NCI-H1930 (cell line): ENCODE data around the gene BTBD8.

Experiments used
- DNase-seq, 2 experiments: peaks; one replicate each; lab custom pipeline; 2025; lab: John Stamatoyannopoulos, UW

The BTBD8 gene

DNA sequence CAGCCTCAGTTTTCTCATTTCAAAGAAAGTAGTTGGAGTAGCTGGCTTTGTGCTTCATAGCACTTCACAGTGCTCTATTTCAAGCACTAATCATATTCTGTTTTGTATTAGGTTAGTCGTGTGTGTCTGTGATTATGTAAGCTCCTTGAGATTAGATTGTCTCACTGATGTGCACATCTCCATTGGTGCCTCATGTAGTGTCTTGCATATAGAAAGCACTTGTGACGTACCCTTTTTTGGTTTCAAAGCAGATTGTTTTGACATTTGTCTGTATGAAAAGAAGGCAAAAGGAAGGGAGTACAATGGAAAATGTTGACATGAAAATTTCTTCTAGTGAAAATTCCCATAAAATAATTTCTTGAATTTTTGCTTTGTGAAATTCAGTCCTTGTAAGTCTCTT is 13.9 kb downstream of the BTBD8 start:
- DNase-seq: no peak

DNA sequence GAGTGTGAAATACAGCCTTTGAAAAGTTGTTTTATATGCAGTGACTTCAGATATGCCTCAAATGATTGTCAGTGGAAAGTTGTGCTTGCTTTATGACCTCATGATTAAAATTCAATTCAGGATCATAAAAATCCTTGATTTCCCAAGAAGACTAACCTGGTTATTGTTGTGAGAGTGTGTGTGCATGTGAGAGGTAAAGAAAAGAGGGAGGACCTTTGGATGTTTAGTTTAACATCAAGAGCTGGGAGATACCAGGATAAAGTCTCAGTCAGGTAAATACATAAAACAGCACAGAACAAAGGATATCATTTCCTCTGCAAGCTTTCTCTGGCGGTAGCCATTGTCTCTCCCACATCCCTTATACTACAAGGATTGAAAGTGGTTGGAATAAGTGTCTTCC is 14.4 kb downstream of the BTBD8 start:
- DNase-seq: no peak

DNA sequence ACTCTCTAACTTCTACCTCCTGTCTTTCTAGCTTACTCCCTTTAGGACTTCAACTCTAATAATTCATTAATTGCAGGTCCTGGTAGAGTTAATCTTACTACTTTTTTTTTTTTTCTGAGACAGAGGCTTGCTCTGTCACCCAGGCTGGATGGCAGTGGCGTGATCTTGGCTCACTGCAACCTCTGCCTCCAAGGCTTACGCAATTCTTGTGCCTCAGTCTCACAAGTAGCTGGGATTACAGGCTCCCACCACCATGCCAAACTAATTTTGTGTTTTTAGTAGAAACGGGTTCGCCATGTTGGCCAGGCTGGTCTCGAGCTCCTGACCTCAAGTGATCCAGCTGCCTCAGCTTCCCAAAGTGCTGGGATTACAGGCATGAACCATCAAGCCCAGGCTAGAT is 15.7 kb downstream of the BTBD8 start:
- no peak for DNase-seq

DNA sequence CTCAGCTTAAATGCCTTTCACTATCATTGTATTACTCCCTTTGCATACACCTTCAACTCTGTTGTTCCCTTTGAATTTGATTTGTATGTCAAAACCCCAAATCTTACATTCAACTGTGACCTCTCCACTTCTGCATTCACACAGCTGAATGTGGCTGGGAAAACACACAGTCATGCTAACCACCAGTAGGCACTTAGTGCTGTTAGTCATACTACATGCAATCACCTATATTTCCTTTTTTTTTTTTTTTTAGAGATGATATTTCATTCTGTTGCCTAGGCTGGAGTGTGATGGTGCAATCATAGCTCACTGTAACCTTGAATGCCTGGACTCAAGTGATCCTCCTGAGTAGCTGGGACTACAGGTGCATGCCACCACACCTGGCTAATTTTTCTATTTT is 16.2 kb downstream of the BTBD8 start:
- no peak for DNase-seq

DNA sequence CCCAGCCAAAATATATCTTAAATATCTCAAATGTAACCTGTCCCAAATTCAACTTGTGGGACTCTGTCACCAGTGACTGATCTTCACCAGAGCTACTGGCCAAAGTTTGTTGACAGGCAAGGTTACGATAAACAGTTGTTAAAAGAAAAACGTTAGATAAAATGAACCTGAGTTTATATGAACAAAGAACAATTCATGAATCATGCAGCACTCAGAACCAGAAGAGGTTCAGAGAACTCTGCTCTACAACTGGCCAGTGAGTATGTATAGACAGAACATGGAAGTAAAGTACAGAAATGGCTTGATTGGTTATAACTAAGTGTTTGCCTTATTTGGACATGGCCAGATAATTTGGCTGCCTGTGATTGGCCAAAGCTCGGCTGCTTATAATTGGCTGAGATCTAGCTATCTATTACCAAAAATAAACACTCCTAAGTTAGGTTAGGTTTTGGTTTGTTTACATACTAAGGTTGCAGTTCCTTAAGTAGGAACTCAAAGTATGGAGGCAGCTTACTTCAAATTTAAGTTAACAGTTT is 25.5 kb downstream of the BTBD8 start:
- no peak for DNase-seq

DNA sequence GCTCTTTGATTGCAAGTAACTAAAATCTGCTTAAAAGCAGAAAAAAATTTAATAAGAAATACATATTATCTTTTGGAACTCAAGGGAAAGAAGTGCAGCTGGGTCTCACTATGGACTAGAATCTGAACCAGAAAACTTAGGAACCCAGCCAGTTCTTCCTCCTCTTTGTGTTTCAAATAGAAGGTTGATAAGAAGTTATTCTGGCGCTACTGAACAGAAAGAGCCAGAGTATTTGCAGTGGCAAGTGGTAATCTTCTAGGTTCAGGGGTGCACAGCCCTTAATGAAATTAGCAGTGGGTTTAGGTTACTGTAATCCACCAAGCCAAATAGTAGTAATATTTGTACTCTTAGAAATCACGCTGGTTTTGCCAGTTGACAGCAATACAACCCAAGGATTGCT is 28.5 kb downstream of the BTBD8 start:
- no peak for DNase-seq

DNA sequence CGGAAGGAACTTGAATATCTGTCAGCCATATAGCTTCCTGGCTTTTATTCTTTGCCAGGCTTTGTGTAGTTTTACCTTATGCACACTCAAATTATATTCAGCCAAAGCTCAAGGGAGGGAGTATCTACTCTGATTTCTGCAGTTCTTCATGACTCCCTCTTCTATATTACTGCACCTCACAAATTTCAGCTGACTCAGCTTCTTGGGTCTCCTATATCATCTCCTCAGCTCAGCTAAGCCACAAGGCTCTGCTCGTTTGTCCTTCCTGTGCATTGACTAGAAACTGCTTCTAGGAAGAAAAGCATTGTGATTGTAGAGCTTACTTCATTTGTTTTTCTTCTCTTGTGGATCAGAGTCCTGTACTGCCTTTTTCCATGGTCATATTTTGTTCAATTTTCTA is 37.4 kb downstream of the BTBD8 start:
- DNase-seq: no peak

DNA sequence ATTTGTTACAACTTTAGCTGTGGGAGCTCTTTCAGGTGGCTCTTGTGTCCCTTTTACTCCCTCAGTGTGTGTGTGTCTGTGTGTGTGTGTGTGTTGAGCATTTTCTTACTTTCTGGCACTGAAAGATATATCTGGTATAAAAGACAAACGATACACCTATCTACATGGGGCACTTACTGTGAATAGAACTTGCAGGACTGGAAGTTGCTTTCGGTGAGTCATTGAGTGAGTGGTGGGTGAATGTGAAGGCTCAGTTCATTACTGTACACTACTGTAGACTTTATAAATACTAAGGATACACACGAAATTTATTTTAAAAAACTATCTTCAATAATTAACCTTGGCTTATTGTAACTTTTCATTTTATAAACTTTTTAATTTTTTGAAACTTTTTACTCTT is 38.7 kb downstream of the BTBD8 start:
- DNase-seq: no peak

DNA sequence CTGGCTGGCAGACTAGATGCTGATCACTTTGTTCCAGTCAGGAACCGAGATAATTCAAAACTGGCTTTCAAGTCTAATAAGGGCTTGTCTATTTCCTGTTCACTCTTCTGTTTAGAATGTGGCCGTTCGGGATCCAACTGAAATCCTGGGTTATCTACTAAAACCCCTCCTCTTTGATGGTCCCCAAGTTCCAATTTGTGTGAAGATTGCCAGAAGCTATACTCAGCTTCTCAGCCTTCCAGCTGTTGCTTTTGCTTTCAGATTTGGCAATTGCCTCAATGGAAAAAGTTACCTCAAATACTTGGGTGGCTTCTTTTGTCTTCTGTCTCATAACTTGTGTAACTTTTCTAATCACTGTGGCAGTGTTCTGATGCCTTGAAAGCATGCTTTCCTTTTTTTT is 43.7 kb downstream of the BTBD8 start:
- no peak for DNase-seq

DNA sequence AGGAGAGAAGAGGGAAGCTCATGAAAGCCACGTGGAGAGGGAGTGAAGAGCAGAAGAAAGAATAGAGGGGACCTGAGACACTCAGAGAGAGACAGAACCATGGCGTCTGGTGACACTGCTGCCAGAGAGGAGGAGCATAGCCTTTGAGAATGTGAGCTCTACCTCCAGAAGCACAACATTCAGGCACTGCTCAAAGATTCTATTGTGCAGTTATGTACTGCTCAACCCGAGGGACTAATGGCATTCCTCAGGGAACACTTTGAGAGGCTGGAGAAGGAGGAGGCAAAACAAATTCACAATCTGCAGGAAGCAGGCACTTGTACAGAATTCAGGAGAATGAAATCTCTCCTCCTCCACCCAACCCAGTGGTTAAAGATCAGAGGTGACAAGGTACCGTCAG is 45.1 kb downstream of the BTBD8 start:
- DNase-seq: no peak

DNA sequence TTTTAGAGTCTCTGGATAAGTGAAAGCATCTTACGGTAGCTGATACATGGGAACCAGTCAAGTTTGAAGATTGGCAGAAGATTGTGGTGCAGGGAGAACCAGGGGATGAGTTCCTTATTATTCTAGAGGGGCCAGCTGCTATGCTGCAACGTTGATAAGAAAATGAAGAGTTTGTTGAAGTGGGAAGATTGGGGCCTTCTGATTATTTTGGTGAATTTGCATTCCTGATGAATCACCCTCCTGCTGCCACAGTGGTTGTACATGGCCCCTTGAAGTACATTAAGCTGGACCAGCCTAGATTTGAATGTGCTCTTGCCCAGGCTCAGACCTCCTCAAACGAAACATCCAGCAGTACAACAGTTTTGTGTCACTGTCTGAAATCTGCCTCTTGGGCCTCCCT is 45.9 kb downstream of the BTBD8 start:
- DNase-seq: no peak

DNA sequence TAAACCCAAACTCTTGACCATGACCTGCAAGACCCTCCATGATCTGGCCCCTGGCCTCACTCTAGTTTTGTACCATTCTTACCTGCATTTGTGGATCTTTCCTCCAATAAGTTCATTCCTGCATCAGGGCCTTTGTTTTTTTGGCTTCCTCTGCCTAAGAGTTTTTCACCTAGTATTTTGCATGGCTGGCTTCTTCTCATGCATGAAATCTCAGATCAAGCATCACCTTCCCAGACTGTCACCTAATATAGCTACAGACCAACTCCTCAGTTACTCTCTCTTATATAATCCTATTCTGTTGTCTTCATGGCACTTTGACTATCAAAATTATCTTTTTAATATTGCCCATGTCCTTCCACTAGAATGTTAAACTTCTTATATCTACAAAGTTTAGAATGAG is 54.2 kb downstream of the BTBD8 start:
- DNase-seq: no peak

DNA sequence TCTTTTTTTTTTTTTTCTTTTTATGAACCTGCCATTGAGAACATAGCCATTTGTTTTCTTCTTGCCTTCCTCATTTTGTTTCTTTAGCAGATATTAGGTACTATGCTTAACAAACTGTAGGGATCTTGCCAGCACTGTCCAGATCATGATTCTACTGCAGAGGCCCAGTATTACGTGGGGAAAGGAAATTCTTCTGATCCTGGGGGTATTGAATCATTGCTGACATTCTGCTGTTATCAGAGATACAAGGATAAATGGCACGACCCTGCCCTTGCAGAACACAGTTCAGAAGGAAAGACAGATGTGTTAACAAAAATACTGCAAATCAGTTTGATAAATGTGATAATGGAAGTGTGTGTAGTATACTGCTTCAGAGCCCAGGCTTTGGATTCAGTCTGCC is 56.2 kb downstream of the BTBD8 start:
- DNase-seq: no peak

DNA sequence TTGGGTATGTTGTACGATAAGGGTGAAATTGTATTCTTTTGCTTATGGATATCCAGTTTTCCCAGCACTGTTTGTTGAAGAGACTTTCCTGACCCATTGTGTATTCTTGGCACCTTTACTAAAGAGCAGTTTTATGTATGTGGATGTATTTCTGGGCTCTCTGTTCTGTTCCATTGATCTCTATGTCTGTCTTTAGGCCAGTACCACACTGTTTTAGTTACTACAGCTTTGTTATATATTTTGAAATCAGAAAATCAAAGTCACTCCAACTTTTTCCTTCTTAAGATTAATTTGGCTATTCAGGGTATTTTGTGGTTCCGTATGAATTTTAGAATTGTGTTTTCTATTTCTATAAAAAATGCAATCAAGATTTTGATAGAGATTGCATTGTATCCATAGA is 74.8 kb downstream of the BTBD8 start:
- DNase-seq: no peak

DNA sequence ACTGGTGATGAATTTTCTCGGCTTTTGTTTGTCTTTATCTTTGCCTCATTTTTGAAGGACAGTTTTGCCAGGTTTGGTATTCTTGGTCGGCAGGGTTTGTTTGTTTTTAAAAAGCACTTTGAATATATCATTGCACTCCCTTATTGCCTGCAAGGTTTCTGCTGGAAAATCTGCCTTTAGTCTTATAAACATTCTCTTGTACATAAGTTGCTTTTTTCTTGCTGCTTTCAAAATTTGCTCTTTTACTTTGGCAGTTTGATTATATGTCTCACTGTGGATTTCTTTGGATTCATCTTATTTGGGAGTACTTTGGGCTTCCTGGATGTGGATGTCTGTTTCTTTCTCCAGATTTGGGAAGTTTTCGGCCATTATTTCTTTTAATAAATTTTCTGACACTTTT is 79.4 kb downstream of the BTBD8 start:
- DNase-seq: no peak

DNA sequence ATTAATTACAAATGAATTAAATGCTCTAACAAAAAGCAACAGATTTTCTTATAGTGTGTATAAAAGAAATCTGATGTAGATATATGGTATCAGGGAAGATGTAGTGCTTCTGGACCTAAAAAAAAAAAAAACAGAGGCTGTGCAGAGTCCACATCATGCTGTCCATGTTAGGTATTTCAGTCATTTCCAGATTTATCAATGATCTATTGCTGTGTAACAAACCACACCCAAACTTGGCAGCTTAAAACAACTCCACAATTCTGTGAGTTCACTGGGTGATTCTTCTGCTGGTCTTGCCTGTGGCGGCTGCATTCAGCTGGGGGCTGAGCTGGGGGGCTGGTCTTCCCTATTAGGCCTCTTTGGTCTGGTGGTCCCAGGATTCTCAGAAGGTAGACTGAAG is 85.2 kb downstream of the BTBD8 start:
- DNase-seq: no peak

DNA sequence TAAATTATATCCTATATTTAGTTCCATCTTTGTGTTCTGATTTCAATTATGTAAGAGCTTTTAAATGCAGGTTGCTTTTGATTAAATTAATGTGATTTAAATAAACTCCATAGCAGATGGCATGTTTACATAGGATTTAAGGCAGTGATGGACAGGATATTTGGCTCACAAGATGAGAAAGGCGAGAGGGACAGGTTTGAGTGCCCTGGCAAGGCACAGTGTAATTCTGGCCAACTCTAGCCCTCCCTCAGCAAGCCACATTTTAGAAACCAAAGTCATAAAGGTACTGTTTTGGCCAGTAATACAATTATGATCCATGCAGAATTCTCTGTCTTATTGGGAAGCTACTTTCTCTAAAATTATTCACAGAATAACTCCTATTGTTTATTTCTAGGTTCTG is 87.0 kb downstream of the BTBD8 start:
- no peak for DNase-seq

DNA sequence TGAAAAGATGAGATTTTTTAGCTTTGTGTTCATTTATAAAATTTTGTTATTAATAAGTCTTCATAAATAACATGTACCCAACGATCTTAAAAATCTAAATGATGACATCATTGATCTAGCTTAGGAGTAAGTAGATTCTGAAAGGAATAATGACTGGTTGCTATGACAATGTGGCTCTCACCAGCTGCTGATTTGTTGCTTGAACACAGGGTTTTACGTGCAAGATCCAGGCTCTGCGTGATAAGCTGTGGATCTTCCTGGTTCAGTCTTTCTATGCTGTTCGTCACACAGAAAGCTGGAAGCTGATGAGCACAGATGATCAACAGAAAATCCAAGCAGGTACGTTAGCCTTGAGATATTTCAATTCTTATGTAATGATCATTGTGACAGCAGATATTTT is 88.5 kb downstream of the BTBD8 start:
- peak; percentile 29 to 40 for DNase-seq

DNA sequence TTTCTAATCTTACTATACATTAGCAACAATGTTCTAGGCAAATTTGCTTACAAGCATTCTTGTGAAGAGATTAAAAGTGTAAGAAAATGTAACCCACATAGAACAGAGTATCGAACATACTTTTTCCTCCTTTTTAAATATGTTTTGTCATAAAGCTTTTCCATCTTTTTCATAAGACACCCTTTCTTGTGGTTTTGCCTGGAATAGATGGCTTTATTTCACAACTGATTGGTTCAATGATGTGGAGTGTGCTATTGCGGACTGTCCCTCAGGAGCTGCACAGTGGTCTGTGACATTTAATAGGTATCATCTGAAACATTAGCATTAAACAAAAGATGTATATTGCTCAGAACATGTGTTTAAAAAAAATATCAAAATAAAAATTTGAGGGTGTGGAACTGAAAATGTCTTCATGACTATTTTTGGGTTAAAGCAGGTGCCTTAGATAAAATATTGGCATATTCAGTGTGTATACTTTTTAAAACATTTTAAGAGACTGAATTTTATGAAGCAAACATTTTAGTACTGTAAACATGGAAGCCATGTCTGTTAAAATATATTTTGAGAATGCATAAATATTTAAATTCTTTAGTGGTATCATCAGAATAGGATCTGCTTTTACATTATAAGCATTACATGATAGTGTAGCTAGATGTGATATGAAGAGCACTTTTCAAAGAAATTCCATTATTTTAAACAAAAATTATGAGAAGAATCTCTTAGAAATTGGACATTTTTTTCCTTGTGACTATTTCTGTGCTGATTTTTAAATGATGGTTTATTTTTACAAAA is 89.3 kb downstream of the BTBD8 start:
- DNase-seq: no peak

DNA sequence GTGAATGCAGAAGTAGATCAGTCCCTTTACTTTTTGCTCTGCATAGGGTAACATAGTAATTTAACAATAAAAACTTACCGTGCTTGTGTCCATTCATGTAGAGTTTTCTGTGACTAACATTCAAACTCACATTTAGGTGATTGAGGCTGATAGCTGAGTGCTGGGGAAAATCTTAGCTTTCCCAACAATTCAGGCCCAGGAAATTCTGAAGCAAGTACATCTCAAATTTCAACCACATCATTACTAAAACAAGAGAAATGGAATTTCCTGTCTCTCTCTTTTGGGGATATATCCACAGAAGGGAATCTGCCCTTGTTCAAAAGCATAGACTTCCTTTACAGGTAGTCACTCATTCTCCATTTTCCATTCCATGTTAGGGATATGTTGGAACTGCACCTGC is 104.5 kb downstream of the BTBD8 start:
- DNase-seq: no peak

DNA sequence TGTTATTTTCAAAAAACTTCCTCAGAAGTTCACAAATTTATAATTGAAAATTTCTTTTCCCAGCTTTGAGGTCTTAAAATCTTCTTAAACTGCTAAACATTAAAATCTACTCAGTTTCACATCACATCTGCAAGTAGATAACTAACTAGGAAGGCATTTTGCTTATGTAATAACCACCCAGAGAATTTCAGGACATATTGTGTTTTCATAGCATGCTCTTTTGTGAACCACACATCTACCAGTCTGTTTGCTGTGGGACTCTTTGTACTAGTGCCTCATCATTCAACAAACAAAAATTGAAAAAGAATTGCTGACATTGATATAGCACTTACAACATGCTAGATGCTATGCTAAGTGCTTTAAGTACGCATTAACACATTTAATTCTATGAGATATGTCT is 105.9 kb downstream of the BTBD8 start:
- DNase-seq: no peak

DNA sequence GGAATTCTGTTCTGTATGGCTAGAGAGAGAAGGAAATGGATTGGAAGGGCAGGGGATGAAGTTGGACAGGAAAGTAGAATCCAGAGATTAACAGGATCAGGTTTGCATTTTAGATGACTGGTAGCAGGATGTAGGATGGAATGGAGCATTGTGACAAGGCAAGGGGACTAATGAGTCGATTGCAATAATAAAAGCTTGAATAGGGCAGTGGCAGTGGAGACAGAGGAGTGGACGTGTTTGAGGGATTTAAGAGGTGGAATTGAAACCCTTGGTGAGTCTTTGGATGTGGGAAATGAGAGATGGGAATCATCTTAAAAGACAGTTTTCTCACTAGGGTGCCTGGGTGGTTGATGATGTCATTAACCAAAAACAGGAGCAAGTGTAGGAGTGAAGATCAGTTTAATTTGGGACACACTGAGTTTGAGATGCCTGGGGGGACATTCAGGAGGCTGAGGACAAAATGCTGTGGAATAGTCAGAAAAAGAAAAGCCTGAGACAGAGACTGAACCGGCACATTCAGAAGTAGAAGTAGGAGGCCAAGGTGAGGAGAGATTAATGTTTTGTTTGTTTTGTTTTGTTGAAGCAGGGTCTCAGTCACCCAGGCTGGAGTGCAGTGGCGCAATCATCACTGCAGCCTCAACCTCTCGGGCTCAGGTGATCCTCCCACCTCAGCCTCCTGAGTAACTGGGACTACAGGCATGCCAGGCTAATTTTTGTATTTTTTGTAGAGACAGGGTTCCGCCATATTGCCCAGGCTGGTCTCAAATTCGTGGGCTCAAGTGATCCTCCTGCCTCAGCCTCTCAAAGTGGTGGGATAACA is 108.5 kb downstream of the BTBD8 start:
- DNase-seq: no peak

DNA sequence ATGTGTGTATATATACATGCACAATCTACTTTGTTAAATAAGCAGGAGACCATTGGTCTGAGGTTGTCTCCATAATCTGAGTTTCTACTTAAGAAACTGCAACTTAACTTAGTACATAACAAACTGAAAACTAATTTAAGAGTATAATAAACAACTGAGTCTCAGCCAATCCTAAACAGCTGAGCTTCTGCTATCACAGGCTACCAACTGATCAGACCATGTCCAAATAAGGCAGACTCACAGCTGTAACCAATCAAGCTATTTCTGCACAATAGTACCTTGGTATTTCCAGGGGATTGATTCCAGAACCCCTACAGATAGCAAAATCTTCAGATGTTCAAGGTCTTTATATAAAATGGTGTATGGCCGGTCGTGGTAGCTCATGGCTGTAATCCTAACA is 111.6 kb downstream of the BTBD8 start:
- DNase-seq: no peak
